ENCODE results near the gene UBE3C.

The UBE3C gene

DNA sequence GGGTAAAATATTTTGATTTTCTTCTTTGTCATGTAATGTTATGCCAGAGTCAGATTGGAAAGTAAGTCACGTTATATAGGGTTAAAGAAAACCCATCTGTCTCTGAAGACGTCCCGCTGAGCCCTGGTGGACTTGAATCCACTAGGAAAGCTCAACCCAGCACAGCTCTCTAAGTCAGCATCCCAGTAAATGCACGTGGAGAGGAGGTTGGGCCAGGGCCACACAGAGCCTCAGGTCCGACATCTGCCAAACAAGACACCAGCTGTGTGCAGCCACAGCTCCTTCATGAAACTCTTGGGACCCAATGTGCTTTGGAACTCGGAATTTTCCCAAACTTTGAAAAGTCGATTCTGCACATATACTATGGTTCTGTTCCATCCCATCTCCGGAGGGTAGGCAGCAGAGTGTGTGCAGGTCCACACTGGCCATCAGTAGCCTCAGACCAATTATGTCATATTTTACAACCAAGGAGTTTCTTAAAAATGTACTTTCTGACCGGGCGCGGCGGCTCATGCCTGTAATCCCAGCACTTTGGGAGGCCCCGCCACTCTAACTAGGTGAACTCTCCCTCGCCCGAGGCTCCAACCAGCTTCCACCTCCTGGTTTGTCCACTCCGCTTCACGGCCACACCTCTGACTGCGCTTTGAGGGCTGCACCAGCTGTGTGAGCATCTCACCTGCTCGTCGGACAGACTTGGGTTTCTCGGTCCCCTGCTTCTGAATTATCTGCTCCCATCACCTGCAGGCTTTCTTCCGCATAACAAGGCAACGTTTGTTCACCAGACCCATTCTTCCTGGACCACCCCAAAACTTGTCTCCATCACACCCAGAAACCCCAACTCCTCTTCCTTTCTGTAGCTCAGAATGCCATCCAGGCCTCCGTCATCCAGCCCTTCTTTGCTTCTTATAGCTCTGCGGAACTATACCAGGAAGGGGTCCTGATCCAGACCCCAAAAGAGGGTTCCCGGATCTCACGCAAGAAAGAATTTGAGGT is 168.4 kb downstream of the UBE3C start:
- Histone ChIP-seq H3K79me2 (ENCODE audit: control insufficient read depth, low read length) (no peaks in the 10 kb centered on the region), H3F3A (ENCODE audit: control insufficient read depth, insufficient read depth) (no peaks in the 10 kb centered on the region), H3K9me3 (ENCODE audit: control insufficient read depth, insufficient read depth, low read length) (no peaks in the 10 kb centered on the region), H3K4me3 (ENCODE audit: low read length) (no peak overlapping the region), H3K36me3 (ENCODE audit: control insufficient read depth, low read length) (no peaks in the 10 kb centered on the region), H3K9me2 (replicated peaks; ENCODE audit: control insufficient read depth, low read length) (no peaks in the 10 kb centered on the region), H3K27ac (ENCODE audit: low read depth, low read length) (no peak overlapping the region), H3K27me3 (ENCODE audit: control insufficient read depth, low read length) (peaks cover 17% of the 10 kb centered on the region), H3K4me2 (ENCODE audit: low read length) (no peak overlapping the region), H3K4me1 (ENCODE audit: control insufficient read depth, low read length) (peaks cover 6% of the 10 kb centered on the region), H4K20me1 (ENCODE audit: control insufficient read depth, insufficient read depth, low read depth, low read length) (no peaks in the 10 kb centered on the region)
- TF ChIP-seq, protein P1, sequence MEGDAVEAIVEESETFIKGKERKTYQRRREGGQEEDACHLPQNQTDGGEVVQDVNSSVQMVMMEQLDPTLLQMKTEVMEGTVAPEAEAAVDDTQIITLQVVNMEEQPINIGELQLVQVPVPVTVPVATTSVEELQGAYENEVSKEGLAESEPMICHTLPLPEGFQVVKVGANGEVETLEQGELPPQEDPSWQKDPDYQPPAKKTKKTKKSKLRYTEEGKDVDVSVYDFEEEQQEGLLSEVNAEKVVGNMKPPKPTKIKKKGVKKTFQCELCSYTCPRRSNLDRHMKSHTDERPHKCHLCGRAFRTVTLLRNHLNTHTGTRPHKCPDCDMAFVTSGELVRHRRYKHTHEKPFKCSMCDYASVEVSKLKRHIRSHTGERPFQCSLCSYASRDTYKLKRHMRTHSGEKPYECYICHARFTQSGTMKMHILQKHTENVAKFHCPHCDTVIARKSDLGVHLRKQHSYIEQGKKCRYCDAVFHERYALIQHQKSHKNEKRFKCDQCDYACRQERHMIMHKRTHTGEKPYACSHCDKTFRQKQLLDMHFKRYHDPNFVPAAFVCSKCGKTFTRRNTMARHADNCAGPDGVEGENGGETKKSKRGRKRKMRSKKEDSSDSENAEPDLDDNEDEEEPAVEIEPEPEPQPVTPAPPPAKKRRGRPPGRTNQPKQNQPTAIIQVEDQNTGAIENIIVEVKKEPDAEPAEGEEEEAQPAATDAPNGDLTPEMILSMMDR (IDR thresholded peaks at IDR 0.05; ENCODE audit: low read depth, low read length, poor library complexity, severe bottlenecking) = no peak
- no peak for TF ChIP-seq EZH2phosphoT487 (IDR thresholded peaks at IDR 0.05; ENCODE audit: borderline replicate concordance, low read length)

DNA sequence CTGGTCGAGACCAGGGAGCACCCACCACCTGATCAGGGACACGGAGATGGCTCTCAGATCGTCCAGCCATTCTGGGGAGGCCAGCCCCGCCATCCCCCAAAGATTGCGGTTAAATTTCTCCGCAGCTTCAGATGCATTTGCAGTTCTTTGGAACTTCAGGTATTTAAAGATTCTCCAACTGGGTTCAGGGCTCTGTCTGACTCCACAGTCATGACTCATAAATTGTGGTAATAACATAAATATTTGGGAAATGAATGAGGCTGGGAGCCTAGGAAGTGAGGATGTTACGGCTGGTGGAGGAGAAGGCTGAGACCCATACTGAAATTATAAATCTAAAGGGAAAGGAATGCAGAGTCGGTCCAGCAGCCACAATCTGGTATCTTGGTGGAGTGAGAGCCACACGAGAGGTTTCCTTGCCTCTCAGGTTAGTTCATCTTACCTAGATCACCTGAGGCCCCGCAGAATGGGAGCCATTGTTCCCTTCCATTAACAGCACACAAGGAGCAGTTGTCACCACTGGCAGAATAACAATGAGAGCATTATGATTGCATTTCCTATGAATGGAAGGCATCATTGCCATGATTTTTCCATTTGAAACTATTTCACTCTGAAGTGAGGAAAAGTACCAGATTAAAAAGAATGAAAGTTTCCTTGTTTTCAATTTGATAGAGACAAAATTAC is 171.4 kb downstream of the UBE3C start:
- Histone ChIP-seq H3K4me2 (ENCODE audit: low read length) (no peak overlapping the region), H3K36me3 (ENCODE audit: control insufficient read depth, low read length) (no peaks in the 10 kb centered on the region), H4K20me1 (ENCODE audit: control insufficient read depth, insufficient read depth, low read depth, low read length) (no peaks in the 10 kb centered on the region), H3K27me3 (ENCODE audit: control insufficient read depth, low read length) (peaks cover 17% of the 10 kb centered on the region), H3K9me2 (replicated peaks; ENCODE audit: control insufficient read depth, low read length) (no peaks in the 10 kb centered on the region), H3K79me2 (ENCODE audit: control insufficient read depth, low read length) (no peaks in the 10 kb centered on the region), H3F3A (ENCODE audit: control insufficient read depth, insufficient read depth) (no peaks in the 10 kb centered on the region), H3K4me1 (ENCODE audit: control insufficient read depth, low read length) (no peaks in the 10 kb centered on the region), H3K4me3 (ENCODE audit: low read length) (no peak overlapping the region), H3K27ac (ENCODE audit: low read depth, low read length) (no peak overlapping the region), H3K9me3 (ENCODE audit: control insufficient read depth, insufficient read depth, low read length) (no peaks in the 10 kb centered on the region)
- TF ChIP-seq, protein P1 (IDR thresholded peaks at IDR 0.05; ENCODE audit: low read depth, low read length, poor library complexity, severe bottlenecking) = no peak
- no peak for TF ChIP-seq EZH2phosphoT487 (IDR thresholded peaks at IDR 0.05; ENCODE audit: borderline replicate concordance, low read length)

DNA sequence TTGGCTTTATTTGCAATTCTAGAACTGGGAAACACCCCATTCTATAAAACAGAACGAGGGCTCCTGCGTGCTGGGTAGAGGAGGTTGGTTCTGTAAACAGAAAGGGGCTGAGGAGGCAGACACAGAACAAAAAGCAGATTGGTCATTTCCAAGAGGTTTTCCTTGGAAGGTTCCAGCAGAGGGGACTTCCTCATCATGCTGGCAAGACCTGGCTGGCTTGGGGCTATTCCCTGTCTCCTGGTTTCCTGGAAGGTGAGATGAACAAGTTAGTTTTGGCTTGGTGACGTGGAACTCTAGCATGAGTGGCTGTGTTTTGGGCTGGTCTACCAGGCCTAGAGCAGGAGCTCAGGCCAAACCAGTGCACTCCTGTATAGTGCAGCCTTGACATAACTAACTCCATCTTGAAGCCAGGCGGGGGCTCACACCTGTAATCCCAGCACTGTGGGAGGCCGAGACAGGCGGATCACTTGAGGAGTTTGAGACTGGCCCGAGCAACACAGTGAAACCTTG is 172.0 kb downstream of the UBE3C start:
- no peaks in the 10 kb centered on the region for H3F3A ChIP-seq (ENCODE audit: control insufficient read depth, insufficient read depth)
- no peak overlapping the region for H3K27ac ChIP-seq (ENCODE audit: low read depth, low read length)
- H3K27me3 ChIP-seq (ENCODE audit: control insufficient read depth, low read length) = peaks cover 17% of the 10 kb centered on the region
- no peaks in the 10 kb centered on the region for H3K9me2 ChIP-seq (replicated peaks; ENCODE audit: control insufficient read depth, low read length)
- H3K79me2 ChIP-seq (ENCODE audit: control insufficient read depth, low read length) = no peaks in the 10 kb centered on the region
- no peaks in the 10 kb centered on the region for H3K9me3 ChIP-seq (ENCODE audit: control insufficient read depth, insufficient read depth, low read length)
- H3K4me2 ChIP-seq (ENCODE audit: low read length) = no peak overlapping the region
- TF ChIP-seq, protein P1 (IDR thresholded peaks at IDR 0.05; ENCODE audit: low read depth, low read length, poor library complexity, severe bottlenecking) = no peak
- TF ChIP-seq EZH2phosphoT487 (IDR thresholded peaks at IDR 0.05; ENCODE audit: borderline replicate concordance, low read length) = no peak
- H3K4me1 ChIP-seq (ENCODE audit: control insufficient read depth, low read length) = no peaks in the 10 kb centered on the region
- no peaks in the 10 kb centered on the region for H4K20me1 ChIP-seq (ENCODE audit: control insufficient read depth, insufficient read depth, low read depth, low read length)
- H3K4me3 ChIP-seq (ENCODE audit: low read length) = no peak overlapping the region
- no peaks in the 10 kb centered on the region for H3K36me3 ChIP-seq (ENCODE audit: control insufficient read depth, low read length)

Data from DOHH2 (cell line).